Glutamatergic neuron (in vitro differentiated cells): ENCODE results near the gene FLOT1. TPM values are rescaled to one million over a fixed set of nuclear protein-coding genes. Genes with fewer than 3 reads are reported as not detected.

Experiments used
- DNase-seq: peaks from one replicate; pipeline ENCODE4 v3.0.0; 2022
- H3K27ac Mint-ChIP-seq: one replicate; pipeline ENCODE4 v1.8.0; 2020; ENCODE audit warnings: mild to moderate bottlenecking, mixed read lengths, inconsistent platforms; ENCODE audit not compliant: unreplicated experiment
- H3K27me3 Mint-ChIP-seq: one replicate; pipeline ENCODE4 v1.8.0; 2020; ENCODE audit warnings: mild to moderate bottlenecking, moderate library complexity, mixed read lengths, inconsistent platforms; ENCODE audit not compliant: unreplicated experiment
- H3K36me3 Mint-ChIP-seq: one replicate; pipeline ENCODE4 v1.8.0; 2020; ENCODE audit warnings: mild to moderate bottlenecking, mixed read lengths, inconsistent platforms; ENCODE audit not compliant: unreplicated experiment
- H3K4me1 Mint-ChIP-seq: one replicate; pipeline ENCODE4 v1.8.0; 2020; ENCODE audit warnings: mild to moderate bottlenecking, low read depth, mixed read lengths, inconsistent platforms; ENCODE audit not compliant: unreplicated experiment
- H3K4me3 Mint-ChIP-seq: one replicate; pipeline ENCODE4 v1.8.0; 2020; ENCODE audit warnings: mild to moderate bottlenecking, mixed read lengths, inconsistent platforms; ENCODE audit not compliant: unreplicated experiment
- H3K9me3 Mint-ChIP-seq: one replicate; pipeline ENCODE4 v1.8.0; 2020; ENCODE audit warnings: mild to moderate bottlenecking, moderate library complexity, mixed read lengths, inconsistent platforms; ENCODE audit not compliant: unreplicated experiment
- long read RNA-seq: library from polyadenylated mRNA; unstranded; transcript quantifications from one replicate; pipeline ENCODE4 v2.0.0, GENCODE V29; 2020; ENCODE audit not compliant: unreplicated experiment
- total RNA-seq: library from RNA; stranded (reverse); fragmentation: NEBNext Ultra II Directional; extraction: Animal tissue kit (Norgen Biotek cat#: 25700); gene quantifications from one replicate; pipeline ENCODE4 v1.2.1, GENCODE V29; 2021; ENCODE audit not compliant: unreplicated experiment
- TF ChIP-seq, protein P1 (sequence below): fragments of 200-600 bp; sonication (generic); IDR thresholded peaks from one replicate; pipeline ENCODE4 v1.5.0; 2021; ENCODE audit not compliant: partially characterized antibody, unreplicated experiment

FLOT1 gene, protein sequence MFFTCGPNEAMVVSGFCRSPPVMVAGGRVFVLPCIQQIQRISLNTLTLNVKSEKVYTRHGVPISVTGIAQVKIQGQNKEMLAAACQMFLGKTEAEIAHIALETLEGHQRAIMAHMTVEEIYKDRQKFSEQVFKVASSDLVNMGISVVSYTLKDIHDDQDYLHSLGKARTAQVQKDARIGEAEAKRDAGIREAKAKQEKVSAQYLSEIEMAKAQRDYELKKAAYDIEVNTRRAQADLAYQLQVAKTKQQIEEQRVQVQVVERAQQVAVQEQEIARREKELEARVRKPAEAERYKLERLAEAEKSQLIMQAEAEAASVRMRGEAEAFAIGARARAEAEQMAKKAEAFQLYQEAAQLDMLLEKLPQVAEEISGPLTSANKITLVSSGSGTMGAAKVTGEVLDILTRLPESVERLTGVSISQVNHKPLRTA
- total RNA-seq = 191 TPM
- long read RNA-seq, transcript FLOT1-201 (13 exons, 1,912 nt) = major isoform, 143 of 216 reads
- long read RNA-seq, partial matches to known transcripts = 31 of 216 reads
- long read RNA-seq, other reads (novel, unspliced or antisense) = 41 of 216 reads

DNA sequence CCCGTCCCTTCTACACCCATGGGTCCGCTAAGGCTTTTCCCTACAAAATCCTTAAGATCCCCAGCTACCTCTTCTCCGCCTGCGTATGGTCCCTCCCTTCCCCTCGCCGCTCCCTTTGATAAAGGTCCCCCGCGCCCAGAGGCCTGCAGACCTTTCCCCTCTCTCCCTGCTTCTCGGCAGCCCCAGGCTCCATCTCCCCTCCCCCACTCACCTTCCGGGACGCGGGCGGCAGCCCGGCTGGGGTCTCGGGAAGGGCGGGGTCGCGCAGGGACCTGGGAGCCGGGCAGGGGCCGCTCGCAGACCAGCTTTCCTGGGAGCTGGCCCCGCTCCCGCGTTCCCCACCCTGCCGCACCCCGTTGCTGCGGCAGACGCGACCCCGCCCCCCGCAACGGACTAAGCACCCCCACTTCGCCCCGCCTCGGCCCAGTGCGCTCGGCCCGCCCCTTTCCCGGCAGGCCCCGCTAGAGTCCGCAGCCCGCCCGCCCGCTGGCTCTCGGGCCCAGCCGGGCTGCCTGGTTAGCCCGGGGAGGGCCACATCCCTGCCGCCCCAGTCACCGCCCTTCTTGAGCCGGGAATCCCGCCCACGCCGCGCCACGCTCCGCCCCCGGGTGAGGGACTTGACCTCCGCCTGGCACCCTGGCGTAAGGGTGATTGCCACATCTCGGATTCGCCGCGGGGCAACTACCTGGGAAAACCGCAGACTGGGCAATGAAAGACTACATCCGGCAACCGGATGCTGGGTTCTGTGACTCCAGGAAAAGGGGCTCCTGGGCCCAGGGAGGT is at the start of gene FLOT1:
TSS of gene FLOT1 (minus strand) at position 372 of the 783 bp plus-strand sequence. CDS start 498 bp downstream, outside the sequence.
- Mint-ChIP-seq H3K9me3 (peaks cover 13% of the 10 kb centered on the region), H3K36me3 (peaks cover 4% of the 10 kb centered on the region), H3K4me1 (peaks cover 21% of the 10 kb centered on the region), H3K27ac (peak within 1 kb of the TSS; percentile 95), H3K4me3 (peak within 1 kb of the TSS; percentile 99), H3K27me3 (peaks cover 20% of the 10 kb centered on the region)
- DNase-seq = peak; percentile 90
- TF ChIP-seq, protein P1, sequence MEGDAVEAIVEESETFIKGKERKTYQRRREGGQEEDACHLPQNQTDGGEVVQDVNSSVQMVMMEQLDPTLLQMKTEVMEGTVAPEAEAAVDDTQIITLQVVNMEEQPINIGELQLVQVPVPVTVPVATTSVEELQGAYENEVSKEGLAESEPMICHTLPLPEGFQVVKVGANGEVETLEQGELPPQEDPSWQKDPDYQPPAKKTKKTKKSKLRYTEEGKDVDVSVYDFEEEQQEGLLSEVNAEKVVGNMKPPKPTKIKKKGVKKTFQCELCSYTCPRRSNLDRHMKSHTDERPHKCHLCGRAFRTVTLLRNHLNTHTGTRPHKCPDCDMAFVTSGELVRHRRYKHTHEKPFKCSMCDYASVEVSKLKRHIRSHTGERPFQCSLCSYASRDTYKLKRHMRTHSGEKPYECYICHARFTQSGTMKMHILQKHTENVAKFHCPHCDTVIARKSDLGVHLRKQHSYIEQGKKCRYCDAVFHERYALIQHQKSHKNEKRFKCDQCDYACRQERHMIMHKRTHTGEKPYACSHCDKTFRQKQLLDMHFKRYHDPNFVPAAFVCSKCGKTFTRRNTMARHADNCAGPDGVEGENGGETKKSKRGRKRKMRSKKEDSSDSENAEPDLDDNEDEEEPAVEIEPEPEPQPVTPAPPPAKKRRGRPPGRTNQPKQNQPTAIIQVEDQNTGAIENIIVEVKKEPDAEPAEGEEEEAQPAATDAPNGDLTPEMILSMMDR = no peak

DNA sequence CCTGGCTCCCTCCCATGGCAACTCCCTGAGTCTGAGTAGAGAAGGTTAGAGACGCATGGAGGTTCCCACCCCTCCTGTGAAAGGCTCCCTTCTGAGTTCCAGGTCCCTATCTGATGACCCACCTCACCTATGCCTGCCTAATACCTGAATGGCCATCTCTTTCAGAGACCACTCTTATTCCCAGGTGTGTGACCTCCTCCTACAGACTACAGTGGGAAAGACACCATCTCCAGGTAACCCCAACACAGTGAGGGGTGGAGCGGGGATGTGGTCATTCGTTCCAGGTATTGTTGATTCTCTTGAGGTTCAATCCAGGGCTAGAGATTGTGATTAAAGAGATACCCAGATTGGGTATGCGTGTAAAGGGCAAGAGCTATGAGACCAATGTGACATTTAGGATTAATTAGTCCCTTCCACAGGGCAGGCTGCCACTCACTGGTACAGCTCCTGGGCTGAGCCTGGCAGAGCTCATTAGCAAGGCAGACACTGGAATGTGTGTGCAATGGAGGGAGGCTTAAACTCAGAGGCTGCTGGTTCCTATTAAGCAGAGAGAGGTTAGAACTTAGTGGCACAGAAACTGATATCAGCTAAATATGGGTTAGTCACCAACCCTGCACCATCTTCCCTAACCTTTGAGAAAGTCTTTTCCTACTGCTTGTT is 48.4 kb upstream of the FLOT1 start:
- no peak overlapping the region for H3K4me3 Mint-ChIP-seq
- no peak overlapping the region for H3K27ac Mint-ChIP-seq
- H3K36me3 Mint-ChIP-seq = no peaks in the 10 kb centered on the region
- TF ChIP-seq, protein P1 = no peak
- no peaks in the 10 kb centered on the region for H3K4me1 Mint-ChIP-seq
- no peak for DNase-seq
- H3K27me3 Mint-ChIP-seq = peaks cover 4% of the 10 kb centered on the region
- H3K9me3 Mint-ChIP-seq = no peaks in the 10 kb centered on the region

DNA sequence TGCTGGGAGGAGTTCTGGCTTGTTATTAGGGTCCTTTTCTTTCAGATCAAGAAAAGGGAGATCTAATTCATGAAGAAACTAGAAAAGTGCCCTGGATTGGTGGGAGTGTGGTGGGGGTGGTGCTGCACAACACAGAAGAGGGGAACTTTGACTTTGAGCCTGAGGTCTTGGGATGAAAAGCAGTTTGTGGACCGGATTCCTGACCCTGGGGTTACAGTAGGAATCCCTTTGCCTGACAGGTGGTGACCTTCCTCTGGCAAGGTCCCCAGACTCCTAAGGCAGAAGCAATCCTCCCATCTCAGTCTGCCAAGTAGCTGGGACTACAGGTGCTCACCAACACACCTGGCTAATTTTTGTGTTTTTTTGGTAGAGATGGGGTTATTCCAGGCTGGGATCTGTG is 47.1 kb upstream of the FLOT1 start:
- Mint-ChIP-seq H3K27me3 (peaks cover 4% of the 10 kb centered on the region), H3K9me3 (peaks cover 3% of the 10 kb centered on the region), H3K4me1 (no peaks in the 10 kb centered on the region), H3K36me3 (no peaks in the 10 kb centered on the region), H3K27ac (no peak overlapping the region), H3K4me3 (no peak overlapping the region)
- TF ChIP-seq, protein P1 = no peak
- DNase-seq = no peak

DNA sequence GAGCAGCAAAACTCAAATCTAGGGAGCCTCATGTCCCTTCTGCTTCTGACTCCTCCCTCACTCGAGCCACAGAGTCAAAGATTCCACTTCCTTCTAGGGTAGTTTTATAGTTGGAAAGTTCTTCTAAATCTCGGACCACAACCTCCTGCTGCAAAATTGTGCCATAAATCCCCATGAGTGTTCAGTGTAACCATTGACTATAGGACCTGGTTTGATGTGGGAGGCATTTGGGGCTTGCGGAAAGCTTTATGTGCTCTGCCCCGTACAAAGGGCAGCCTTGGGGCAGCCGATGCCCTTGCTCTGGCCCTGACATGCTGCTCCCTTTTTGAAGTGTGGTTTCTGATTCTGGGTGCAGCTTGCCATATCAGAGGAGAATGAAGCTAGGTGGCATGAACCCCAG is 45.5 kb upstream of the FLOT1 start:
- peaks cover 4% of the 10 kb centered on the region for H3K27me3 Mint-ChIP-seq
- no peaks in the 10 kb centered on the region for H3K4me1 Mint-ChIP-seq
- no peak overlapping the region for H3K27ac Mint-ChIP-seq
- TF ChIP-seq, protein P1 = no peak
- peaks cover 3% of the 10 kb centered on the region for H3K9me3 Mint-ChIP-seq
- DNase-seq = no peak
- H3K4me3 Mint-ChIP-seq = no peak overlapping the region
- no peaks in the 10 kb centered on the region for H3K36me3 Mint-ChIP-seq
